Smooth muscle cell (in vitro differentiated cells): ENCODE measurements around the gene UBR2. TPM values are rescaled to one million over a fixed set of nuclear protein-coding genes. Genes with fewer than 3 reads are reported as not detected.
"Not testable (repeated sequence)": the region's sequence is repeated elsewhere in the genome, so short reads cannot be mapped to it uniquely, and the experiment has no call there.

Source experiments
- DNase-seq: peaks from one replicate; lab custom pipeline; 2025; ENCODE audit not compliant: unreplicated experiment; lab: John Stamatoyannopoulos, UW
- H2AFZ ChIP-seq: fragments of 200-600 bp; sonication (generic); 2 replicates; pipeline ENCODE4 v1.6.0; 2016; ENCODE audit warnings: antibody characterized with exemption, low read depth, mild to moderate bottlenecking
- H3F3A ChIP-seq: fragments of 200-600 bp; sonication (generic); 2 replicates; pipeline ENCODE4 v1.6.0; 2017; ENCODE audit warnings: antibody characterized with exemption, low read depth
- H3K27ac ChIP-seq: fragments of 200-600 bp; sonication (generic); 2 replicates; pipeline ENCODE4 v1.5.1; 2016; ENCODE audit warnings: low read depth, mild to moderate bottlenecking
- H3K27me3 ChIP-seq: fragments of 200-600 bp; sonication (generic); 2 replicates; pipeline ENCODE4 v1.6.1; 2016; ENCODE audit warnings: low read depth, mild to moderate bottlenecking
- H3K36me3 ChIP-seq: fragments of 200-600 bp; sonication (generic); 2 replicates; pipeline ENCODE4 v1.5.1; 2016; ENCODE audit warnings: low read depth
- H3K4me1 ChIP-seq: fragments of 200-600 bp; sonication (generic); 2 replicates; pipeline ENCODE4 v1.5.1; 2016; ENCODE audit warnings: low read depth
- H3K4me2 ChIP-seq: fragments of 200-600 bp; sonication (generic); 2 replicates; pipeline ENCODE4 v1.6.0; 2016; ENCODE audit warnings: mild to moderate bottlenecking
- H3K4me3 ChIP-seq: fragments of 200-600 bp; sonication (generic); 2 replicates; pipeline ENCODE4 v1.5.1; 2016; ENCODE audit warnings: mild to moderate bottlenecking
- H3K79me2 ChIP-seq: fragments of 200-600 bp; sonication (generic); 2 replicates; pipeline ENCODE4 v1.6.0; 2016; ENCODE audit warnings: low read depth, mild to moderate bottlenecking
- H3K9ac ChIP-seq: fragments of 200-600 bp; sonication (generic); 2 replicates; pipeline ENCODE4 v1.6.0; 2016; ENCODE audit warnings: low read depth
- H3K9me3 ChIP-seq: fragments of 200-600 bp; sonication (generic); replicated peaks from 2 replicates; pipeline ENCODE4 v1.5.1; 2016; ENCODE audit warnings: low read depth
- H4K20me1 ChIP-seq: fragments of 200-600 bp; sonication (generic); 2 replicates; pipeline ENCODE4 v1.6.0; 2016; ENCODE audit warnings: low read depth
- CTCF ChIP-seq: fragments of 200-600 bp; sonication (generic); IDR thresholded peaks from 2 replicates; pipeline ENCODE4 v1.5.1; 2017; ENCODE audit warnings: borderline replicate concordance, mild to moderate bottlenecking, antibody characterized with exemption; ENCODE audit not compliant: insufficient read depth, poor library complexity, severe bottlenecking
- WGBS: methylation state at CpG from one replicate; pipeline ENCODE4 v1.1.7; 2016; ENCODE audit warnings: low lambda C conversion rate; 5-methylcytosine and 5-hydroxymethylcytosine counted together
- polyA plus RNA-seq: library from polyadenylated mRNA; unstranded; fragments of >200 nt; fragmentation: Nextera tagmentation; extraction: Ambion mirVana; gene quantifications from 2 replicates; pipeline ENCODE4 v1.2.1, GENCODE V29; 2016
- total RNA-seq: library from RNA; depleted of rRNA; stranded (reverse); fragments of >200 nt; gene quantifications from 2 replicates; pipeline ENCODE4 v1.2.3, GENCODE V29; 2014

The UBR2 gene
- total and polyA plus RNA-seq, 2 experiments from 2014 or later, result 8.1 to 22.6 TPM

- no peak overlapping the region for H3K27ac ChIP-seq
Measured at GRCh38 chr6:42698217-42698616, 134.4 kb downstream of the UBR2 start.

GRCh38 chr6:42702200-42702599, 138.4 kb downstream of the UBR2 start:
- H3K9me3 ChIP-seq, result no peaks in the 10 kb centered on the region
- no peaks in the 10 kb centered on the region for H3K79me2 ChIP-seq
- H3K4me1 ChIP-seq, result no peaks in the 10 kb centered on the region
- WGBS, result 24% methylated on average over 2 of the region's 2 CpGs
- no peak for DNase-seq
- no peak overlapping the region for H2AFZ ChIP-seq
- TF ChIP-seq CTCF, result no peak
- H3K9ac ChIP-seq, result no peak overlapping the region
- no peak overlapping the region for H3K4me3 ChIP-seq
- H3K4me2 ChIP-seq, result no peak overlapping the region
- peaks cover 2% of the 10 kb centered on the region for H3F3A ChIP-seq
- peak overlapping the region; percentile 65 for H3K27ac ChIP-seq
- H4K20me1 ChIP-seq, result no peaks in the 10 kb centered on the region
- no peaks in the 10 kb centered on the region for H3K27me3 ChIP-seq
- H3K36me3 ChIP-seq, result no peaks in the 10 kb centered on the region

More at GRCh38 chr6:42698217-42698616, 134.4 kb downstream of the UBR2 start:
- no peak overlapping the region for H3K4me3 ChIP-seq
- peaks cover 3% of the 10 kb centered on the region for H3F3A ChIP-seq
- H3K27me3 ChIP-seq, result no peaks in the 10 kb centered on the region
- H3K79me2 ChIP-seq, result no peaks in the 10 kb centered on the region
- no peak for TF ChIP-seq CTCF
- H3K4me2 ChIP-seq, result no peak overlapping the region
- H3K9ac ChIP-seq, result no peak overlapping the region
- no peaks in the 10 kb centered on the region for H3K4me1 ChIP-seq
- H3K36me3 ChIP-seq, result peaks cover 1% of the 10 kb centered on the region
- WGBS, result 88% methylated on average over 13 of the region's 13 CpGs
- H4K20me1 ChIP-seq, result no peaks in the 10 kb centered on the region
- DNase-seq, result no peak
- H2AFZ ChIP-seq, result no peak overlapping the region
- no peaks in the 10 kb centered on the region for H3K9me3 ChIP-seq

GRCh38 chr6:42702786-42703185, 139.0 kb downstream of the UBR2 start:
- 100% methylated on average over 3 of the region's 3 CpGs for WGBS

GRCh38 chr6:42704251-42704936, 140.6 kb downstream of the UBR2 start:
- no peak overlapping the region for H3K4me3 ChIP-seq
- H3K9ac ChIP-seq, result no peak overlapping the region
- no peak overlapping the region for H3K4me2 ChIP-seq
- no peak overlapping the region for H2AFZ ChIP-seq
- H3K27me3 ChIP-seq, result no peaks in the 10 kb centered on the region
- no peaks in the 10 kb centered on the region for H4K20me1 ChIP-seq
- H3K27ac ChIP-seq, result no peak overlapping the region
- H3K9me3 ChIP-seq, result no peaks in the 10 kb centered on the region
- TF ChIP-seq CTCF, result no peak
- no peaks in the 10 kb centered on the region for H3K4me1 ChIP-seq
- WGBS, result 73% methylated on average over 24 of the region's 24 CpGs
- H3K79me2 ChIP-seq, result no peaks in the 10 kb centered on the region
- H3F3A ChIP-seq, result no peaks in the 10 kb centered on the region
- H3K36me3 ChIP-seq, result no peaks in the 10 kb centered on the region
- DNase-seq, result no peak

More at GRCh38 chr6:42702786-42703185, 139.0 kb downstream of the UBR2 start:
- H4K20me1 ChIP-seq, H3K4me1 ChIP-seq, H3K9me3 ChIP-seq, H2AFZ ChIP-seq, H3K9ac ChIP-seq, H3K27ac ChIP-seq, H3K36me3 ChIP-seq, H3K79me2 ChIP-seq, H3F3A ChIP-seq, H3K4me3 ChIP-seq, H3K4me2 ChIP-seq, DNase-seq, H3K27me3 ChIP-seq: not testable (repeated sequence)
